Measurements from ENCODE around the gene CBFB.

The CBFB gene

DNA sequence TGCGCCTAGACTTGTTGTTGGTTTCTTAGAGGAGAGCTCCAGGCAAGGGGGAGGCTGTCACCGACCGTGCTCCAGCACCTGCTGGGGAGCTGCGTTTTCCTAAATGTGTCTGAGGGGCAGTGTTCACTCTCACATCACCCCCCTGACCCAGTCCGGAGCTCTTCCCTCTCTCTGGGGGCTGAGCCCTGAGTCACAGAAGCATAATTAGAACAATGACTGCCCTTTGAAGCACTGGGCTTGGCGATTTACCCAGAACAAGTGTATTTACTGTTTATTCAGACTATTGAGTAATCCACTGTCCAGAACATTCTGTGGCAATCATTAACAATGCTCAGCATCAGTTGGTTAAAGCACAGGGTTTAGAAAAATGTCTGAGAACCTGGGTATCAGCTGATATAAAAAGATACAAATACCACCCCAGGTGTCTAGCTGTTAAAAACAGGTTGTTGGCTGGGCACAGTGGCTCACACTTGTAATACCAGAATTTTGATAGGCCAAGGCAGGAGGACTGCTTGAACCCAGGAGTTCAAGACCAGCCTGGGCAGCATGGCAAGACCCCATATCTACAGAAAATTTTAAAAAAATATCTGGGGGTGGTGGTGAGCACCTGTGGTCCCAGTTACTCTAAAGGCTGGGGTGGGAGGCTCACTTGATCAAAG lies 32.5 kb upstream of the CBFB start:
- H3K4me3 ChIP-seq (replicated peaks; ENCODE audit: insufficient read depth, low read length) = no peak overlapping the region
- TF ChIP-seq, protein P1, sequence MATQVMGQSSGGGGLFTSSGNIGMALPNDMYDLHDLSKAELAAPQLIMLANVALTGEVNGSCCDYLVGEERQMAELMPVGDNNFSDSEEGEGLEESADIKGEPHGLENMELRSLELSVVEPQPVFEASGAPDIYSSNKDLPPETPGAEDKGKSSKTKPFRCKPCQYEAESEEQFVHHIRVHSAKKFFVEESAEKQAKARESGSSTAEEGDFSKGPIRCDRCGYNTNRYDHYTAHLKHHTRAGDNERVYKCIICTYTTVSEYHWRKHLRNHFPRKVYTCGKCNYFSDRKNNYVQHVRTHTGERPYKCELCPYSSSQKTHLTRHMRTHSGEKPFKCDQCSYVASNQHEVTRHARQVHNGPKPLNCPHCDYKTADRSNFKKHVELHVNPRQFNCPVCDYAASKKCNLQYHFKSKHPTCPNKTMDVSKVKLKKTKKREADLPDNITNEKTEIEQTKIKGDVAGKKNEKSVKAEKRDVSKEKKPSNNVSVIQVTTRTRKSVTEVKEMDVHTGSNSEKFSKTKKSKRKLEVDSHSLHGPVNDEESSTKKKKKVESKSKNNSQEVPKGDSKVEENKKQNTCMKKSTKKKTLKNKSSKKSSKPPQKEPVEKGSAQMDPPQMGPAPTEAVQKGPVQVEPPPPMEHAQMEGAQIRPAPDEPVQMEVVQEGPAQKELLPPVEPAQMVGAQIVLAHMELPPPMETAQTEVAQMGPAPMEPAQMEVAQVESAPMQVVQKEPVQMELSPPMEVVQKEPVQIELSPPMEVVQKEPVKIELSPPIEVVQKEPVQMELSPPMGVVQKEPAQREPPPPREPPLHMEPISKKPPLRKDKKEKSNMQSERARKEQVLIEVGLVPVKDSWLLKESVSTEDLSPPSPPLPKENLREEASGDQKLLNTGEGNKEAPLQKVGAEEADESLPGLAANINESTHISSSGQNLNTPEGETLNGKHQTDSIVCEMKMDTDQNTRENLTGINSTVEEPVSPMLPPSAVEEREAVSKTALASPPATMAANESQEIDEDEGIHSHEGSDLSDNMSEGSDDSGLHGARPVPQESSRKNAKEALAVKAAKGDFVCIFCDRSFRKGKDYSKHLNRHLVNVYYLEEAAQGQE (IDR thresholded peaks at IDR 0.05; ENCODE audit: insufficient replicate concordance, low read depth) = no peak
- TF ChIP-seq POLR2AphosphoS5 (IDR thresholded peaks at IDR 0.05; ENCODE audit: low read depth) = no peak
- TF ChIP-seq SPI1 (IDR thresholded peaks at IDR 0.05; ENCODE audit: borderline replicate concordance, low read depth) = no peak
- no peak for TF ChIP-seq GABPA (IDR thresholded peaks at IDR 0.05; ENCODE audit: low read depth)
- TF ChIP-seq, protein P2, sequence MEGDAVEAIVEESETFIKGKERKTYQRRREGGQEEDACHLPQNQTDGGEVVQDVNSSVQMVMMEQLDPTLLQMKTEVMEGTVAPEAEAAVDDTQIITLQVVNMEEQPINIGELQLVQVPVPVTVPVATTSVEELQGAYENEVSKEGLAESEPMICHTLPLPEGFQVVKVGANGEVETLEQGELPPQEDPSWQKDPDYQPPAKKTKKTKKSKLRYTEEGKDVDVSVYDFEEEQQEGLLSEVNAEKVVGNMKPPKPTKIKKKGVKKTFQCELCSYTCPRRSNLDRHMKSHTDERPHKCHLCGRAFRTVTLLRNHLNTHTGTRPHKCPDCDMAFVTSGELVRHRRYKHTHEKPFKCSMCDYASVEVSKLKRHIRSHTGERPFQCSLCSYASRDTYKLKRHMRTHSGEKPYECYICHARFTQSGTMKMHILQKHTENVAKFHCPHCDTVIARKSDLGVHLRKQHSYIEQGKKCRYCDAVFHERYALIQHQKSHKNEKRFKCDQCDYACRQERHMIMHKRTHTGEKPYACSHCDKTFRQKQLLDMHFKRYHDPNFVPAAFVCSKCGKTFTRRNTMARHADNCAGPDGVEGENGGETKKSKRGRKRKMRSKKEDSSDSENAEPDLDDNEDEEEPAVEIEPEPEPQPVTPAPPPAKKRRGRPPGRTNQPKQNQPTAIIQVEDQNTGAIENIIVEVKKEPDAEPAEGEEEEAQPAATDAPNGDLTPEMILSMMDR (IDR thresholded peaks at IDR 0.05; ENCODE audit: insufficient read depth, low read length) = no peak
- H3K27ac ChIP-seq (replicated peaks) = no peak overlapping the region
- H3K27me3 ChIP-seq (ENCODE audit: insufficient read depth, poor library complexity, severe bottlenecking) = no peaks in the 10 kb centered on the region
- DNase-seq (ENCODE audit: low read depth in 1 of 2, low spot score in 1 of 2) = no peak

DNA sequence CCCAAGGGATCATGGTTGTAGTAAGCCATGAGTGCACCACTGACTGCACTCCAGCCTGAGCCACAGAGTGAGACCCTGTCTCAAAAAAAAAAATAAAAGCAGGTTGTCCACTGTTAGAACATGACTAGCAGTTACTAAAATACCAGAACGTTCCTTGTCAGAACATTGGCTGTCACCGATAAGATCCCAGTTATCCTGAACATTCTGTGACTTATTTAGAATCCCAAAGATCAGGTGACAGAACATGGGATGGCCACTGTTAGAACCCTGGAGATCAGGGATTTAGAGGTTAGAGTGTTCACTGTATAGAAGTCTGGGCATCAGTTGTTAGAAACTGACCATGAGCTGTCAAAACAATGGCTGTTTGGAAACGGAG lies 32.0 kb upstream of the CBFB start:
- no peak overlapping the region for H3K4me3 ChIP-seq (replicated peaks; ENCODE audit: insufficient read depth, low read length)
- H3K27ac ChIP-seq (replicated peaks) = no peak overlapping the region
- H3K27me3 ChIP-seq (ENCODE audit: insufficient read depth, poor library complexity, severe bottlenecking) = no peaks in the 10 kb centered on the region
- no peak for DNase-seq (ENCODE audit: low read depth in 1 of 2, low spot score in 1 of 2)
- TF ChIP-seq, protein P1 (IDR thresholded peaks at IDR 0.05; ENCODE audit: insufficient replicate concordance, low read depth) = no peak
- no peak for TF ChIP-seq GABPA (IDR thresholded peaks at IDR 0.05; ENCODE audit: low read depth)

DNA sequence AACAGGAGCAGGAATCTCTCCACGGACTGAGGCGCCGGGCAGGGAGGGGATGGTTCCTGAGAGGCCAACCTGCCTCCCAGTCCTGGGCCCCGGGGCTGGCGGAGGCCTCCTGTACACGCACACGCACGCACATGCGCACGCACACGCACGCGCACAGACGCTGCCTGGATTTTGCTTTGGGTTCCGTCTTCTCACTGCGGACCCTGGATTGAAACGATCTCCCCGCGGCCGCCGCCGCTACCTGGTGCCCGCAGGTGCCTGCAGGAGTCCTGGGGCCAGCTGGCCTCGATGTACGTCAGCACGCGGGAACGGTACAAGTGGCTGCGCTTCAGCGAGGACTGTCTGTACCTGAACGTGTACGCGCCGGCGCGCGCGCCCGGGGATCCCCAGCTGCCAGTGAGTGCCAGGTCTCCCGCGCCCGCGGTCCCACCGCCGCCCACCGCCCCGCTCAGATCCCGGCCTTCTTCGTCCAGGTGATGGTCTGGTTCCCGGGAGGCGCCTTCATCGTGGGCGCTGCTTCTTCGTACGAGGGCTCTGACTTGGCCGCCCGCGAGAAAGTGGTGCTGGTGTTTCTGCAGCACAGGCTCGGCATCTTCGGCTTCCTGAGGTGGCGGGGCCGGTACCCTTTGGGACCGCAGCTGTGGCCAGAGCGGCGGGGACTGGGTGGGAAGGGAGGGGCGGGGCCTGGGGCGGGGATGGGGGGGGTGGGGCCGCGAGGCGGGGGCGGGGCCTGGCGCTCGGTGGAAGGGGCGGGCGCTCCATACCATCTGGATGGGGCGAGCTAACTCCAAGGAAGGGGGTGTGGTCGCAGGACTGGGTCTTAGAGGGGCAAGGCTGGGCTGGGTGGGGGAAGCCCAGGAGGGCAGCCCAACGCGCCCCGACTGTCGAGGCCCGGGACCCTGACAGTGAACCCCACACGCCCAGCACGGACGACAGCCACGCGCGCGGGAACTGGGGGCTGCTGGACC lies 28.3 kb upstream of the CBFB start:
- H3K27ac ChIP-seq (replicated peaks) = no peak overlapping the region
- no peak for TF ChIP-seq POLR2AphosphoS5 (IDR thresholded peaks at IDR 0.05; ENCODE audit: low read depth)
- TF ChIP-seq, protein P2 (IDR thresholded peaks at IDR 0.05; ENCODE audit: insufficient read depth, low read length) = no peak
- TF ChIP-seq, protein P1 (IDR thresholded peaks at IDR 0.05; ENCODE audit: insufficient replicate concordance, low read depth) = no peak
- TF ChIP-seq GABPA (IDR thresholded peaks at IDR 0.05; ENCODE audit: low read depth) = no peak
- no peak for TF ChIP-seq SPI1 (IDR thresholded peaks at IDR 0.05; ENCODE audit: borderline replicate concordance, low read depth)

More for the DNA sequence above, 28.3 kb upstream of the CBFB start:
- H3K27me3 ChIP-seq (ENCODE audit: insufficient read depth, poor library complexity, severe bottlenecking) = no peaks in the 10 kb centered on the region
- peak; percentile 28 to 56 for DNase-seq (ENCODE audit: low read depth in 1 of 2, low spot score in 1 of 2)
- H3K4me3 ChIP-seq (replicated peaks; ENCODE audit: insufficient read depth, low read length) = peak overlapping the region; percentile 64

Data from HL-60 (cell line).